ENCODE measurements around the gene PRPS1L1.

DNA sequence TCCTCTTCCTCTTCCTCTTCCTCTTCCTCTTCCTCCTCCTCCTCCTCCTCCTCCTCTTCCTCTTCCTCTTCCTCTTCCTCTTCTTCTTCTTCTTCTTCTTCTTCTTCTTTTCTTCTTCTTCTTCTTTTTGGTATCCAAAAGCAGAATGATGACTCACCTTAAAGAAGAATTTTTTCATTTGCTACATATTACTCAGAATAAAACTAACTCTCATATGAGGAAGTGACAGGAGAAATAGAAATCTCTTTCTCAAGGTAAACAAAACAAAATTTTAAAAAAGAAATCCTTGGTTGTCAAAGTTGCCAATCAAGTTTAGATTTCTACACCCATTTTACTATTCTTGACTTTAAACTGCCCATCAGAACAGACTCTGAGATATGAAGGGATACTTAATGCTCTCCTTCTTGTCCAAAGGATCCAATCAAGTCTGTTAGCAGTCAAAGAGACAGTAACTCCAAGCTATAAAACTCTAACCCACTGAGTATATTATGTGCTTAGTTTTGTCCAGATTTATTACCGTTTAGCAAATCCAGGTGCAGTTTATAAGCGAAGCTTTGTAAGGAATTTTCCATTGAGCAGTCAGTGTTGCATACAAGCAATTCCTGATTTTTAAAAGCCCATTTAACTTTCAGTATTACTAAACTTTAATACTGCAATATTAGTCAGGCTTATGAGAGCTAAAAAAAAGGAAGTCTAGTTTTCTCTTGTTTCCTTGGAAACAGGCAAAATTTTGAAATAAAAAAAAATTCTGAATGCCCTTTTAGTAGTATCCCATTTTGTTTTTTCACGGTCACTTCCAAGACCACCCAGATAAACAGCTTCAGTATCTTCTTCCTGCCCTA, 44.2 kb downstream of the PRPS1L1 start:
- TF ChIP-seq, protein P1, sequence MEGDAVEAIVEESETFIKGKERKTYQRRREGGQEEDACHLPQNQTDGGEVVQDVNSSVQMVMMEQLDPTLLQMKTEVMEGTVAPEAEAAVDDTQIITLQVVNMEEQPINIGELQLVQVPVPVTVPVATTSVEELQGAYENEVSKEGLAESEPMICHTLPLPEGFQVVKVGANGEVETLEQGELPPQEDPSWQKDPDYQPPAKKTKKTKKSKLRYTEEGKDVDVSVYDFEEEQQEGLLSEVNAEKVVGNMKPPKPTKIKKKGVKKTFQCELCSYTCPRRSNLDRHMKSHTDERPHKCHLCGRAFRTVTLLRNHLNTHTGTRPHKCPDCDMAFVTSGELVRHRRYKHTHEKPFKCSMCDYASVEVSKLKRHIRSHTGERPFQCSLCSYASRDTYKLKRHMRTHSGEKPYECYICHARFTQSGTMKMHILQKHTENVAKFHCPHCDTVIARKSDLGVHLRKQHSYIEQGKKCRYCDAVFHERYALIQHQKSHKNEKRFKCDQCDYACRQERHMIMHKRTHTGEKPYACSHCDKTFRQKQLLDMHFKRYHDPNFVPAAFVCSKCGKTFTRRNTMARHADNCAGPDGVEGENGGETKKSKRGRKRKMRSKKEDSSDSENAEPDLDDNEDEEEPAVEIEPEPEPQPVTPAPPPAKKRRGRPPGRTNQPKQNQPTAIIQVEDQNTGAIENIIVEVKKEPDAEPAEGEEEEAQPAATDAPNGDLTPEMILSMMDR (conservative IDR thresholded peaks at IDR 0.05; ENCODE audit: low read depth in 2 of 2) = no peak
- TF ChIP-seq, protein P2, sequence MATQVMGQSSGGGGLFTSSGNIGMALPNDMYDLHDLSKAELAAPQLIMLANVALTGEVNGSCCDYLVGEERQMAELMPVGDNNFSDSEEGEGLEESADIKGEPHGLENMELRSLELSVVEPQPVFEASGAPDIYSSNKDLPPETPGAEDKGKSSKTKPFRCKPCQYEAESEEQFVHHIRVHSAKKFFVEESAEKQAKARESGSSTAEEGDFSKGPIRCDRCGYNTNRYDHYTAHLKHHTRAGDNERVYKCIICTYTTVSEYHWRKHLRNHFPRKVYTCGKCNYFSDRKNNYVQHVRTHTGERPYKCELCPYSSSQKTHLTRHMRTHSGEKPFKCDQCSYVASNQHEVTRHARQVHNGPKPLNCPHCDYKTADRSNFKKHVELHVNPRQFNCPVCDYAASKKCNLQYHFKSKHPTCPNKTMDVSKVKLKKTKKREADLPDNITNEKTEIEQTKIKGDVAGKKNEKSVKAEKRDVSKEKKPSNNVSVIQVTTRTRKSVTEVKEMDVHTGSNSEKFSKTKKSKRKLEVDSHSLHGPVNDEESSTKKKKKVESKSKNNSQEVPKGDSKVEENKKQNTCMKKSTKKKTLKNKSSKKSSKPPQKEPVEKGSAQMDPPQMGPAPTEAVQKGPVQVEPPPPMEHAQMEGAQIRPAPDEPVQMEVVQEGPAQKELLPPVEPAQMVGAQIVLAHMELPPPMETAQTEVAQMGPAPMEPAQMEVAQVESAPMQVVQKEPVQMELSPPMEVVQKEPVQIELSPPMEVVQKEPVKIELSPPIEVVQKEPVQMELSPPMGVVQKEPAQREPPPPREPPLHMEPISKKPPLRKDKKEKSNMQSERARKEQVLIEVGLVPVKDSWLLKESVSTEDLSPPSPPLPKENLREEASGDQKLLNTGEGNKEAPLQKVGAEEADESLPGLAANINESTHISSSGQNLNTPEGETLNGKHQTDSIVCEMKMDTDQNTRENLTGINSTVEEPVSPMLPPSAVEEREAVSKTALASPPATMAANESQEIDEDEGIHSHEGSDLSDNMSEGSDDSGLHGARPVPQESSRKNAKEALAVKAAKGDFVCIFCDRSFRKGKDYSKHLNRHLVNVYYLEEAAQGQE (IDR thresholded peaks at IDR 0.05; ENCODE audit: unreplicated experiment) = no peak
- TF ChIP-seq JUNB (IDR thresholded peaks at IDR 0.05; ENCODE audit: unreplicated experiment) (no peak), POLR2AphosphoS5 (IDR thresholded peaks at IDR 0.05; ENCODE audit: low read depth) (no peak), EZH2phosphoT487 (IDR thresholded peaks at IDR 0.05; ENCODE audit: unreplicated experiment) (no peak), EZH2 (IDR thresholded peaks at IDR 0.05; ENCODE audit: low read depth, unreplicated experiment) (no peak), ZNF331 (CRISPR knock-in tag; IDR thresholded peaks at IDR 0.05; ENCODE audit: low read depth) (no peak), CREB1 (CRISPR knock-in tag; IDR thresholded peaks at IDR 0.05; ENCODE audit: low read depth) (no peak)
- TF ChIP-seq, protein P3, sequence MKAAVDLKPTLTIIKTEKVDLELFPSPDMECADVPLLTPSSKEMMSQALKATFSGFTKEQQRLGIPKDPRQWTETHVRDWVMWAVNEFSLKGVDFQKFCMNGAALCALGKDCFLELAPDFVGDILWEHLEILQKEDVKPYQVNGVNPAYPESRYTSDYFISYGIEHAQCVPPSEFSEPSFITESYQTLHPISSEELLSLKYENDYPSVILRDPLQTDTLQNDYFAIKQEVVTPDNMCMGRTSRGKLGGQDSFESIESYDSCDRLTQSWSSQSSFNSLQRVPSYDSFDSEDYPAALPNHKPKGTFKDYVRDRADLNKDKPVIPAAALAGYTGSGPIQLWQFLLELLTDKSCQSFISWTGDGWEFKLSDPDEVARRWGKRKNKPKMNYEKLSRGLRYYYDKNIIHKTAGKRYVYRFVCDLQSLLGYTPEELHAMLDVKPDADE (IDR thresholded peaks at IDR 0.05) = no peak
